ENCODE data around the gene DENND6A.

DENND6A gene

DNA sequence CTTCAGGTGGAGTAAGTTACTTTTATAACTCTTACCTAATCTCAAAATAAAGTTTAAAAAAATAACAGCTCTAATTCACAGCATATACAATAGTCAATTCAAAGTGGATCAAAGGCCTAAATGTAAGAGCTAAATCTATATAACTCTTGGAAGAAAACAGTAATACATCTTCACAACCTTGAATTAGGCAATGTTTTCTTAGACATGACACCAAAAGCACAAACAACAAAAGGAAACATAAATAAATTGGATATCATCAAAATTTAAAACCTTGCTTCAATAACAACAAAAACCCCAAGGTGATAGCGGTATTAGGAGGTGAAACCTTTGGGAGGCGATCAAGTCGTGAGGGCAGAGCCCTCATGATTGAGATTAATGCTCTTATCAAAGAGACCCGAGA, 12.8 kb downstream of the DENND6A start:
- DNase-seq (ENCODE audit: low spot score) (no peak), ATAC-seq (ENCODE audit: low read depth) (no peak)
- Histone ChIP-seq H3K9me3 (ENCODE audit: severe bottlenecking) (no peaks in the 10 kb centered on the region), H3K36me3 (ENCODE audit: low read depth) (peaks cover 53% of the 10 kb centered on the region), H3K27ac (ENCODE audit: poor library complexity, severe bottlenecking) (no peak overlapping the region), H3K4me1 (ENCODE audit: insufficient read depth, poor library complexity, severe bottlenecking) (no peaks in the 10 kb centered on the region), H3K27me3 (ENCODE audit: insufficient read depth, poor library complexity, severe bottlenecking) (no peaks in the 10 kb centered on the region), H3K4me3 (ENCODE audit: severe bottlenecking) (no peak overlapping the region)
- TF ChIP-seq, protein P1, sequence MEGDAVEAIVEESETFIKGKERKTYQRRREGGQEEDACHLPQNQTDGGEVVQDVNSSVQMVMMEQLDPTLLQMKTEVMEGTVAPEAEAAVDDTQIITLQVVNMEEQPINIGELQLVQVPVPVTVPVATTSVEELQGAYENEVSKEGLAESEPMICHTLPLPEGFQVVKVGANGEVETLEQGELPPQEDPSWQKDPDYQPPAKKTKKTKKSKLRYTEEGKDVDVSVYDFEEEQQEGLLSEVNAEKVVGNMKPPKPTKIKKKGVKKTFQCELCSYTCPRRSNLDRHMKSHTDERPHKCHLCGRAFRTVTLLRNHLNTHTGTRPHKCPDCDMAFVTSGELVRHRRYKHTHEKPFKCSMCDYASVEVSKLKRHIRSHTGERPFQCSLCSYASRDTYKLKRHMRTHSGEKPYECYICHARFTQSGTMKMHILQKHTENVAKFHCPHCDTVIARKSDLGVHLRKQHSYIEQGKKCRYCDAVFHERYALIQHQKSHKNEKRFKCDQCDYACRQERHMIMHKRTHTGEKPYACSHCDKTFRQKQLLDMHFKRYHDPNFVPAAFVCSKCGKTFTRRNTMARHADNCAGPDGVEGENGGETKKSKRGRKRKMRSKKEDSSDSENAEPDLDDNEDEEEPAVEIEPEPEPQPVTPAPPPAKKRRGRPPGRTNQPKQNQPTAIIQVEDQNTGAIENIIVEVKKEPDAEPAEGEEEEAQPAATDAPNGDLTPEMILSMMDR (IDR thresholded peaks at IDR 0.05; ENCODE audit: poor library complexity, severe bottlenecking), result no peak

DNA sequence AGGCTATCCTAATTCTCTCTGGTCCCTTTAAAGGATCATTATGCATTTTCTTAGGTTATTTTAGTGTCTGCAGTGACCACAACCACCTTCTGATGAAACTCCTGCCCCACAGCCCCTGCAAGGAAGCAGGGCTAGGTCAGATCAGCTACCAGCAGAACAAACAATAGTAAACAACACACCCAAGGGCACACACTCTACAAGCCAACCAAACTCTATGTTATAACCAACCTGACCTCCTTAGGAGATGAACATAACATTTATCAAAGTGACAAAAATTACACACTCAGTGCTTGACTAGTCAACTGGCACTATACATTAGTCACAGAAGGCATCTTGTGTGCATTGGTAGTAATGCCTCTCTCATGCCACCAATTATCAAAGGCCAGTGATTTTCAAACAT, 17.3 kb downstream of the DENND6A start:
- H3K27ac ChIP-seq (ENCODE audit: poor library complexity, severe bottlenecking), result no peak overlapping the region
- H3K27me3 ChIP-seq (ENCODE audit: insufficient read depth, poor library complexity, severe bottlenecking), result no peaks in the 10 kb centered on the region
- TF ChIP-seq, protein P1 (IDR thresholded peaks at IDR 0.05; ENCODE audit: poor library complexity, severe bottlenecking), result no peak
- H3K9me3 ChIP-seq (ENCODE audit: severe bottlenecking), result no peaks in the 10 kb centered on the region
- no peak for ATAC-seq (ENCODE audit: low read depth)
- no peak overlapping the region for H3K4me3 ChIP-seq (ENCODE audit: severe bottlenecking)
- no peak for DNase-seq (ENCODE audit: low spot score)
- H3K36me3 ChIP-seq (ENCODE audit: low read depth), result peaks cover 52% of the 10 kb centered on the region
- H3K4me1 ChIP-seq (ENCODE audit: insufficient read depth, poor library complexity, severe bottlenecking), result no peaks in the 10 kb centered on the region

DNA sequence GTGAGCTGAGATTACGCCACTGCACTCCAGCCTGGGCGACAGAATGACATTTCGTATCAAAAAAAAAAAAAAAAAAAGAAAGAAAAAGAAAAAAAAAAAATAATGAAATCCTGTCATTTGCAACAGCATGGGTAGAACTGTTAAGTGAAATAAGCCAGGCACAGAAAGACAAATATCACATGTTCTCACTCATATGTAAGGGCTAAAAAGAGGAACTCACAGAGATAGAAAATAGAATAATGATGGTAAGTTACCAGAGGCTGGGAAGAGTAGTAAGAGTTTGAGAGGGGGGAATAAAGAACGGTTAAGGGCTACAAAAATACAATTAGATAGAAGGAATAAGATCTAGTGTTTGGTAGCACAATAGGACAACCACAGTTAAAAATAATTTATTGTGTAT, 19.7 kb downstream of the DENND6A start:
- no peak overlapping the region for H3K4me3 ChIP-seq (ENCODE audit: severe bottlenecking)
- H3K4me1 ChIP-seq (ENCODE audit: insufficient read depth, poor library complexity, severe bottlenecking), result no peaks in the 10 kb centered on the region
- no peak overlapping the region for H3K27ac ChIP-seq (ENCODE audit: poor library complexity, severe bottlenecking)
- TF ChIP-seq, protein P1 (IDR thresholded peaks at IDR 0.05; ENCODE audit: poor library complexity, severe bottlenecking), result no peak
- peaks cover 50% of the 10 kb centered on the region for H3K36me3 ChIP-seq (ENCODE audit: low read depth)
- ATAC-seq (ENCODE audit: low read depth), result no peak
- no peak for DNase-seq (ENCODE audit: low spot score)
- no peaks in the 10 kb centered on the region for H3K9me3 ChIP-seq (ENCODE audit: severe bottlenecking)
- H3K27me3 ChIP-seq (ENCODE audit: insufficient read depth, poor library complexity, severe bottlenecking), result no peaks in the 10 kb centered on the region

DNA sequence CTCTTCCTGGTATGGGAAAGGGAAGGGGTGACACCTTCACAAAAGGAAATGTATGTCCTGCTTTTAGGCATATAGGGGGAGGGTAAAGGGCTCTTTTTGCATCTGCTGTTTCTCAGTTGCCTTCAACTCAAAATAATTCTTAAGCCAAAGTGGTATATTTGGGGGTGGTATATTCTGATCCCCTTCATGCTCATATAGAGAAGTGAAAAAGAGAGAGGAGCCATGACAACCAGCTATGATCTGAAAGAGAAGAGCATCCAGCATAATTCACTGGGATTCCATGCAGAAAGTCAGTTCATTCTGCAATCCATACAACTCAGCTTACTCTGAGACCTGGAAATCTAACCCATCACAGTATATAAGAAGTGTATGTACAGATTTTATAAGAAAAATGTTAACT, 22.3 kb downstream of the DENND6A start:
- no peaks in the 10 kb centered on the region for H3K27me3 ChIP-seq (ENCODE audit: insufficient read depth, poor library complexity, severe bottlenecking)
- H3K4me3 ChIP-seq (ENCODE audit: severe bottlenecking), result no peak overlapping the region
- ATAC-seq (ENCODE audit: low read depth) (no peak), DNase-seq (ENCODE audit: low spot score) (no peak)
- H3K9me3 ChIP-seq (ENCODE audit: severe bottlenecking), result no peaks in the 10 kb centered on the region
- H3K36me3 ChIP-seq (ENCODE audit: low read depth), result peaks cover 68% of the 10 kb centered on the region
- no peaks in the 10 kb centered on the region for H3K4me1 ChIP-seq (ENCODE audit: insufficient read depth, poor library complexity, severe bottlenecking)
- TF ChIP-seq, protein P1 (IDR thresholded peaks at IDR 0.05; ENCODE audit: poor library complexity, severe bottlenecking), result no peak
- H3K27ac ChIP-seq (ENCODE audit: poor library complexity, severe bottlenecking), result no peak overlapping the region

DNA sequence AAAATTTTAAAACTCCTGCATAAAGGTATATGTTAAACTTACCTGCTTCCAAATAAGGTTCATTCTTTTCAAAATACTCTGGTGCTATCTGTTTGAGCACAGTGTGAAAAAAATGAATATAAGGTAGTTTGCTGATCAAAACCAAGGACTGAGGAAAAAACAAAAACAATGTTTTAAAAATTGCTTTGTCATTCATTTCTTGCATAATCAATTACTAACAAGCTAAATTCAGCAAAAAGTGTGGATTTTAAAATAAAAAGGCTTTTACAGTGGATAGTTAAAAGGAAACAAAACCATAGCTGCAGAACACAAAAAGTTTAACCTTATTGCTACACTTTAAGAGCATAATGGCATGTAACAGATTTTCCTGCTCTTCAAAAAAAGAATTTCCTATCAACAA, 31.5 kb downstream of the DENND6A start:
- ATAC-seq (ENCODE audit: low read depth) (no peak), DNase-seq (ENCODE audit: low spot score) (no peak)
- peaks cover 87% of the 10 kb centered on the region for H3K36me3 ChIP-seq (ENCODE audit: low read depth)
- H3K27ac ChIP-seq (ENCODE audit: poor library complexity, severe bottlenecking), result peak overlapping the region; percentile 14
- no peak overlapping the region for H3K4me3 ChIP-seq (ENCODE audit: severe bottlenecking)
- peaks cover 16% of the 10 kb centered on the region for H3K4me1 ChIP-seq (ENCODE audit: insufficient read depth, poor library complexity, severe bottlenecking)
- no peaks in the 10 kb centered on the region for H3K27me3 ChIP-seq (ENCODE audit: insufficient read depth, poor library complexity, severe bottlenecking)
- TF ChIP-seq, protein P1 (IDR thresholded peaks at IDR 0.05; ENCODE audit: poor library complexity, severe bottlenecking), result no peak
- H3K9me3 ChIP-seq (ENCODE audit: severe bottlenecking), result no peaks in the 10 kb centered on the region

Data from RWPE2 (cell line).